GM19468 (cell line): ENCODE results near the gene KNDC1.
"Not testable (repeated sequence)": the region's sequence is repeated elsewhere in the genome, so short reads cannot be mapped to it uniquely, and the experiment has no call there.

ENCODE experiments used
- ATAC-seq: cut with Tn5 transposase; IDR thresholded peaks from one replicate; pipeline ENCODE4 v1.9.1; 2021; ENCODE audit warnings: mild to moderate bottlenecking, moderate library complexity, moderate number of reproducible peaks; ENCODE audit not compliant: unreplicated experiment; ENCODE audit errors: extremely low read depth

The KNDC1 gene

GRCh38 chr10:133234796-133235195 lies 74.8 kb downstream of the KNDC1 start:
- ATAC-seq: not testable (repeated sequence)

GRCh38 chr10:133235265-133235855 lies 75.3 kb downstream of the KNDC1 start:
- ATAC-seq: no peak

- ATAC-seq: no peak
Observed at GRCh38 chr10:133235932-133236331, 75.9 kb downstream of the KNDC1 start.

- no peak for ATAC-seq
Observed at GRCh38 chr10:133236401-133237240, 76.6 kb downstream of the KNDC1 start.

- no peak for ATAC-seq
Observed at GRCh38 chr10:133237241-133237587, 77.2 kb downstream of the KNDC1 start.

GRCh38 chr10:133237588-133238465 lies 77.8 kb downstream of the KNDC1 start, which contains the start of gene VENTX:
Gene VENTX, plus strand, starts transcription at chr10:133237855. Its CDS starts 60 bp downstream, at chr10:133237915.
- ATAC-seq: no peak

GRCh38 chr10:133238466-133238804 lies 78.4 kb downstream of the KNDC1 start:
- no peak for ATAC-seq

- no peak for ATAC-seq
Observed at GRCh38 chr10:133239990-133240389, 80.0 kb downstream of the KNDC1 start.

GRCh38 chr10:133241501-133242205 lies 81.6 kb downstream of the KNDC1 start:
- ATAC-seq: no peak

GRCh38 chr10:133242611-133243356 lies 82.8 kb downstream of the KNDC1 start:
- no peak for ATAC-seq

GRCh38 chr10:133243593-133243992 lies 83.6 kb downstream of the KNDC1 start:
- ATAC-seq: no peak

GRCh38 chr10:133245439-133246235 lies 85.6 kb downstream of the KNDC1 start:
- ATAC-seq: no peak

- no peak for ATAC-seq
Observed at GRCh38 chr10:133246236-133246626, 86.2 kb downstream of the KNDC1 start.

GRCh38 chr10:133247681-133248333 lies 87.8 kb downstream of the KNDC1 start:
- ATAC-seq: no peak

- no peak for ATAC-seq
Observed at GRCh38 chr10:133248334-133248715, 88.3 kb downstream of the KNDC1 start.

GRCh38 chr10:133249094-133249780 lies 89.2 kb downstream of the KNDC1 start:
- no peak for ATAC-seq

- ATAC-seq: no peak
Observed at GRCh38 chr10:133249975-133250754, 90.1 kb downstream of the KNDC1 start.
